ENCODE data around the gene USP47. TPM values are rescaled to one million over a fixed set of nuclear protein-coding genes. Genes with fewer than 3 reads are reported as not detected.

The USP47 gene
- 79.0 TPM for total RNA-seq
- 10 to 100 TPM; 35.7 to 50.1 (median 39.5) TPM for polyA plus RNA-seq

GRCh38 chr11:11841723-11842420 is at the start of gene USP47:
TSS of gene USP47 (plus strand) at chr11:11841972. CDS start at chr11:11842186, 214 bp downstream.
- H3K4me3 Mint-ChIP-seq = no peak within 1 kb of the TSS
- peaks cover 3 to 15% (median 9%) of the 10 kb centered on the region in 4 donors for H3K4me1 Mint-ChIP-seq
- Histone ChIP-seq H3K36me3 (ENCODE audit: control insufficient read depth, insufficient read depth, low read length) (no peaks in the 10 kb centered on the region), H3K4me3 (ENCODE audit: low read depth, low read length) (peak within 1 kb of the TSS; percentile 94), H3K27ac (ENCODE audit: insufficient read depth, low read length, poor library complexity, severe bottlenecking) (peak within 1 kb of the TSS; percentile 95), H3K27me3 (ENCODE audit: control insufficient read depth, insufficient read depth, low read length) (peaks cover 9% of the 10 kb centered on the region), H3K4me1 (ENCODE audit: control insufficient read depth, insufficient read depth, low read length, poor library complexity, severe bottlenecking) (peaks cover 47% of the 10 kb centered on the region), H3K9me3 (ENCODE audit: control insufficient read depth in 2 of 2, low read length in 2 of 2) (no peaks in the 10 kb centered on the region)
- peak within 1 kb of the TSS in 1 of 3 donors; percentile 30 for H3K27ac Mint-ChIP-seq
- DNase-seq = peak; percentile 91 to 95 (median 92)
- peak; percentile 84 to 86 for ATAC-seq (ENCODE audit: low read depth in 2 of 2)
- H3K36me3 Mint-ChIP-seq = no peaks in the 10 kb centered on the region
- no peaks in the 10 kb centered on the region for H3K9me3 Mint-ChIP-seq
- peaks cover 17% of the 10 kb centered on the region for H3K27me3 Mint-ChIP-seq

- Mint-ChIP-seq H3K4me1 (no peaks in the 10 kb centered on the region), H3K4me3 (no peak overlapping the region), H3K9me3 (peaks cover 0 to 1% (median 0%) of the 10 kb centered on the region in 7 donors), H3K27ac (no peak overlapping the region), H3K36me3 (no peaks in the 10 kb centered on the region), H3K27me3 (peaks cover 47% of the 10 kb centered on the region)
- H3K4me1 ChIP-seq (ENCODE audit: control insufficient read depth, insufficient read depth, low read length, poor library complexity, severe bottlenecking) = no peaks in the 10 kb centered on the region
- DNase-seq (no peak), ATAC-seq (ENCODE audit: low read depth in 2 of 2) (no peak)
- no peaks in the 10 kb centered on the region for H3K9me3 ChIP-seq (ENCODE audit: control insufficient read depth in 2 of 2, low read length in 2 of 2)
- H3K4me3 ChIP-seq (ENCODE audit: low read depth, low read length) = no peak overlapping the region
- H3K27ac ChIP-seq (ENCODE audit: insufficient read depth, low read length, poor library complexity, severe bottlenecking) = no peak overlapping the region
- H3K27me3 ChIP-seq (ENCODE audit: control insufficient read depth, insufficient read depth, low read length) = peaks cover 14% of the 10 kb centered on the region
- no peaks in the 10 kb centered on the region for H3K36me3 ChIP-seq (ENCODE audit: control insufficient read depth, insufficient read depth, low read length)
These were observed 48.7 kb upstream of the USP47 start for GRCh38 chr11:11793073-11793472.

GRCh38 chr11:11798586-11799438 is 43.0 kb upstream of the USP47 start:
- no peaks in the 10 kb centered on the region for H3K9me3 Mint-ChIP-seq
- no peak overlapping the region for H3K4me3 Mint-ChIP-seq
- peak; percentile 71 to 73 for ATAC-seq (ENCODE audit: low read depth in 2 of 2)
- no peaks in the 10 kb centered on the region for H3K9me3 ChIP-seq (ENCODE audit: control insufficient read depth in 2 of 2, low read length in 2 of 2)
- peaks cover 23% of the 10 kb centered on the region for H3K27me3 ChIP-seq (ENCODE audit: control insufficient read depth, insufficient read depth, low read length)
- no peak overlapping the region for H3K4me3 ChIP-seq (ENCODE audit: low read depth, low read length)
- peak; percentile 63 to 75 (median 74) for DNase-seq
- no peak overlapping the region for H3K27ac Mint-ChIP-seq
- H3K27me3 Mint-ChIP-seq = peaks cover 38% of the 10 kb centered on the region
- no peaks in the 10 kb centered on the region for H3K4me1 Mint-ChIP-seq
- H3K4me1 ChIP-seq (ENCODE audit: control insufficient read depth, insufficient read depth, low read length, poor library complexity, severe bottlenecking) = no peaks in the 10 kb centered on the region
- H3K36me3 Mint-ChIP-seq = no peaks in the 10 kb centered on the region
- H3K36me3 ChIP-seq (ENCODE audit: control insufficient read depth, insufficient read depth, low read length) = no peaks in the 10 kb centered on the region
- H3K27ac ChIP-seq (ENCODE audit: insufficient read depth, low read length, poor library complexity, severe bottlenecking) = no peak overlapping the region

- DNase-seq (no peak), ATAC-seq (ENCODE audit: low read depth in 2 of 2) (no peak)
- Histone ChIP-seq H3K9me3 (ENCODE audit: control insufficient read depth in 2 of 2, low read length in 2 of 2) (no peaks in the 10 kb centered on the region), H3K4me3 (ENCODE audit: low read depth, low read length) (no peak overlapping the region), H3K36me3 (ENCODE audit: control insufficient read depth, insufficient read depth, low read length) (no peaks in the 10 kb centered on the region), H3K4me1 (ENCODE audit: control insufficient read depth, insufficient read depth, low read length, poor library complexity, severe bottlenecking) (no peaks in the 10 kb centered on the region), H3K27me3 (ENCODE audit: control insufficient read depth, insufficient read depth, low read length) (peaks cover 19% of the 10 kb centered on the region), H3K27ac (ENCODE audit: insufficient read depth, low read length, poor library complexity, severe bottlenecking) (no peak overlapping the region)
- peaks cover 0 to 3% (median 0%) of the 10 kb centered on the region in 7 donors for H3K9me3 Mint-ChIP-seq
- no peaks in the 10 kb centered on the region for H3K36me3 Mint-ChIP-seq
- H3K4me1 Mint-ChIP-seq = no peaks in the 10 kb centered on the region
- H3K27ac Mint-ChIP-seq = no peak overlapping the region
- H3K4me3 Mint-ChIP-seq = no peak overlapping the region
- peaks cover 26% of the 10 kb centered on the region for H3K27me3 Mint-ChIP-seq
These were observed 36.5 kb upstream of the USP47 start for GRCh38 chr11:11805228-11805627.

GRCh38 chr11:11806074-11806473 is 35.7 kb upstream of the USP47 start:
- H3K4me1 ChIP-seq (ENCODE audit: control insufficient read depth, insufficient read depth, low read length, poor library complexity, severe bottlenecking) = no peaks in the 10 kb centered on the region
- H3K9me3 ChIP-seq (ENCODE audit: control insufficient read depth in 2 of 2, low read length in 2 of 2) = no peaks in the 10 kb centered on the region
- H3K36me3 ChIP-seq (ENCODE audit: control insufficient read depth, insufficient read depth, low read length) = no peaks in the 10 kb centered on the region
- ATAC-seq (ENCODE audit: low read depth in 2 of 2) (no peak), DNase-seq (no peak)
- H3K4me3 ChIP-seq (ENCODE audit: low read depth, low read length) = no peak overlapping the region
- Mint-ChIP-seq H3K36me3 (no peaks in the 10 kb centered on the region), H3K4me3 (no peak overlapping the region), H3K4me1 (no peaks in the 10 kb centered on the region), H3K27ac (no peak overlapping the region), H3K27me3 (peaks cover 26% of the 10 kb centered on the region), H3K9me3 (peaks cover 0 to 3% (median 0%) of the 10 kb centered on the region in 7 donors)
- H3K27ac ChIP-seq (ENCODE audit: insufficient read depth, low read length, poor library complexity, severe bottlenecking) = no peak overlapping the region
- H3K27me3 ChIP-seq (ENCODE audit: control insufficient read depth, insufficient read depth, low read length) = peaks cover 18% of the 10 kb centered on the region

- Mint-ChIP-seq H3K27me3 (peaks cover 26% of the 10 kb centered on the region), H3K4me3 (no peak overlapping the region), H3K9me3 (peaks cover 0 to 3% (median 0%) of the 10 kb centered on the region in 7 donors), H3K27ac (no peak overlapping the region), H3K4me1 (no peaks in the 10 kb centered on the region), H3K36me3 (no peaks in the 10 kb centered on the region)
- ATAC-seq (ENCODE audit: low read depth in 2 of 2) (no peak), DNase-seq (no peak)
- H3K9me3 ChIP-seq (ENCODE audit: control insufficient read depth in 2 of 2, low read length in 2 of 2) = no peaks in the 10 kb centered on the region
- peaks cover 18% of the 10 kb centered on the region for H3K27me3 ChIP-seq (ENCODE audit: control insufficient read depth, insufficient read depth, low read length)
- no peak overlapping the region for H3K4me3 ChIP-seq (ENCODE audit: low read depth, low read length)
- H3K27ac ChIP-seq (ENCODE audit: insufficient read depth, low read length, poor library complexity, severe bottlenecking) = no peak overlapping the region
- H3K36me3 ChIP-seq (ENCODE audit: control insufficient read depth, insufficient read depth, low read length) = no peaks in the 10 kb centered on the region
- no peaks in the 10 kb centered on the region for H3K4me1 ChIP-seq (ENCODE audit: control insufficient read depth, insufficient read depth, low read length, poor library complexity, severe bottlenecking)
These were observed 35.2 kb upstream of the USP47 start for GRCh38 chr11:11806586-11806985.

GRCh38 chr11:11807811-11808782 is 33.7 kb upstream of the USP47 start:
- Histone ChIP-seq H3K27me3 (ENCODE audit: control insufficient read depth, insufficient read depth, low read length) (peaks cover 20% of the 10 kb centered on the region), H3K27ac (ENCODE audit: insufficient read depth, low read length, poor library complexity, severe bottlenecking) (no peak overlapping the region), H3K9me3 (ENCODE audit: control insufficient read depth in 2 of 2, low read length in 2 of 2) (no peaks in the 10 kb centered on the region), H3K4me3 (ENCODE audit: low read depth, low read length) (no peak overlapping the region), H3K36me3 (ENCODE audit: control insufficient read depth, insufficient read depth, low read length) (no peaks in the 10 kb centered on the region), H3K4me1 (ENCODE audit: control insufficient read depth, insufficient read depth, low read length, poor library complexity, severe bottlenecking) (no peaks in the 10 kb centered on the region)
- ATAC-seq (ENCODE audit: low read depth in 2 of 2) (no peak), DNase-seq (no peak)
- Mint-ChIP-seq H3K4me3 (no peak overlapping the region), H3K4me1 (no peaks in the 10 kb centered on the region), H3K27ac (no peak overlapping the region), H3K36me3 (no peaks in the 10 kb centered on the region), H3K9me3 (peaks cover 0 to 3% (median 0%) of the 10 kb centered on the region in 7 donors), H3K27me3 (peaks cover 31% of the 10 kb centered on the region)
